Adrenal gland (tissue), 5 donors: ENCODE results near the gene SH2D4B.

Experiments
- POLR2A ChIP-seq, 2 donors: fragments of 450-650 bp; IDR thresholded peaks; one replicate each; pipeline ENCODE4 v1.6.1; 2017; ENCODE audit warnings: antibody characterized with exemption in 2 of 2, mild to moderate bottlenecking in 2 of 2, moderate library complexity in 1 of 2
- TF ChIP-seq, protein P1 (sequence below), 6 experiments: fragments of 450-650 bp in 4 of 6; fragments of 200-600 bp in 2 of 6; sonication (generic) in 1 of 6; IDR thresholded peaks; 1 replicate in 5 of 6; 2 replicates in 1 of 6; pipeline versions ENCODE4 v1.5.1 to v1.8.0; 2016 to 2021; ENCODE audit warnings: antibody characterized with exemption in 6 of 6, mild to moderate bottlenecking in 2 of 6, moderate library complexity in 1 of 6
- donor health status: DM: no; HTN: no; CAD: no.

DNA sequence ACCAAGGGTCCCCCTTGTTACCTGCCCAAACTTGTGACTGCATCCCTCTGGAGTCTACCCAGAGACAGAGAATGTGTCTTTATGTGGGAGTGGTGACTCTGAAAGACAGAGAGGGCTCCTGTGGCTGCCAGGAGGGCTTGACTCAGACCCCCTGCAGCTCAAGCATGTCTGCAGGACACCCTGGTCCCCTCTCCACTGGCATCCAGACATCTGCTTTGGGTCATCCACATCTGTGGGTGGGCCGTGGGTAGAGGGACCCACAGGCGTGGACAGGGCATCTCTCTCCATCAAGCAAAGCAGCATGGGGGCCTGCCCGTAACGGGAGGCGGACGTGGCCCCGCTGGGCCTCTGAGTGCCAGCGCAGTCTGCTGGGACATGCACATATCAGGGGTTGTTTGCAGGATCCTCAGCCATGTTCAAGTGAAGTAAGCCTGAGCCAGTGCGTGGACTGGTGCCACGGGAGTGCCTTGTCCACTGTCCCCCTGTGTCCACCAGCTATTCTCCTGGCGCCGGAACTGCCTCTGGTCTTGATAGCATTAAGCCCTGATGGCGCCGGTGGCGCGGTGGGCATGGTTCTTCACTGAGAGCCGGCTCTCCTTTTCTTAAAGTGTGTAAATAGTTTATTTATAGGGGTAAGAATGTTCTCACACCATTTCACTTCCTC lies 19.4 kb upstream of the SH2D4B start:
- TF ChIP-seq, protein P1, sequence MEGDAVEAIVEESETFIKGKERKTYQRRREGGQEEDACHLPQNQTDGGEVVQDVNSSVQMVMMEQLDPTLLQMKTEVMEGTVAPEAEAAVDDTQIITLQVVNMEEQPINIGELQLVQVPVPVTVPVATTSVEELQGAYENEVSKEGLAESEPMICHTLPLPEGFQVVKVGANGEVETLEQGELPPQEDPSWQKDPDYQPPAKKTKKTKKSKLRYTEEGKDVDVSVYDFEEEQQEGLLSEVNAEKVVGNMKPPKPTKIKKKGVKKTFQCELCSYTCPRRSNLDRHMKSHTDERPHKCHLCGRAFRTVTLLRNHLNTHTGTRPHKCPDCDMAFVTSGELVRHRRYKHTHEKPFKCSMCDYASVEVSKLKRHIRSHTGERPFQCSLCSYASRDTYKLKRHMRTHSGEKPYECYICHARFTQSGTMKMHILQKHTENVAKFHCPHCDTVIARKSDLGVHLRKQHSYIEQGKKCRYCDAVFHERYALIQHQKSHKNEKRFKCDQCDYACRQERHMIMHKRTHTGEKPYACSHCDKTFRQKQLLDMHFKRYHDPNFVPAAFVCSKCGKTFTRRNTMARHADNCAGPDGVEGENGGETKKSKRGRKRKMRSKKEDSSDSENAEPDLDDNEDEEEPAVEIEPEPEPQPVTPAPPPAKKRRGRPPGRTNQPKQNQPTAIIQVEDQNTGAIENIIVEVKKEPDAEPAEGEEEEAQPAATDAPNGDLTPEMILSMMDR (IDR thresholded peaks at IDR 0.05), result no peak
- TF ChIP-seq POLR2A (IDR thresholded peaks at IDR 0.05), result no peak
